ENCODE measurements around the gene RAI2.
A peak's percentile ranks its signal among the peaks of the same experiment; 100 is the strongest.
"Not testable (repeated sequence)": the region's sequence is repeated elsewhere in the genome, so short reads cannot be mapped to it uniquely, and the experiment has no call there.

The RAI2 gene

DNA sequence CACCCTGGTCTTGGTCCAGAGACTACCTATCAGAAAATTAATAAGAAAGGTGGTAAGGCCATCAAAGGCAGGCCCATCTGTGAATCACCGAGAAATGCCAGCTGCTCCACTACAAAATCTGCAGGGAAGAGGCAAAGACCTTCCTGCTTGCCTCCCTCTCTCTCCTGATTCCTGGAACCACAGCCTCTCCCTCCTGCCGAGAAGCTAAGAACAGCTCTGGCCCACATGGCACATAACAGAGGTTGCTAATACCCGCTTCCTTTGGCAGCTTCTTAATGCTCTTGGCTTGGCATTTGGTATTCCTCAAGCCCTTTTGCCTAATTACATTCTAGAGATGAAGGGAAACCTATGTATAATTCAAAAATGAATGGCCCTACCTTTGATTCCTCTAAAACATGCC, 32.9 kb downstream of the RAI2 start:
- DNase-seq (ENCODE audit: low read depth) = peak; percentile 20

DNA sequence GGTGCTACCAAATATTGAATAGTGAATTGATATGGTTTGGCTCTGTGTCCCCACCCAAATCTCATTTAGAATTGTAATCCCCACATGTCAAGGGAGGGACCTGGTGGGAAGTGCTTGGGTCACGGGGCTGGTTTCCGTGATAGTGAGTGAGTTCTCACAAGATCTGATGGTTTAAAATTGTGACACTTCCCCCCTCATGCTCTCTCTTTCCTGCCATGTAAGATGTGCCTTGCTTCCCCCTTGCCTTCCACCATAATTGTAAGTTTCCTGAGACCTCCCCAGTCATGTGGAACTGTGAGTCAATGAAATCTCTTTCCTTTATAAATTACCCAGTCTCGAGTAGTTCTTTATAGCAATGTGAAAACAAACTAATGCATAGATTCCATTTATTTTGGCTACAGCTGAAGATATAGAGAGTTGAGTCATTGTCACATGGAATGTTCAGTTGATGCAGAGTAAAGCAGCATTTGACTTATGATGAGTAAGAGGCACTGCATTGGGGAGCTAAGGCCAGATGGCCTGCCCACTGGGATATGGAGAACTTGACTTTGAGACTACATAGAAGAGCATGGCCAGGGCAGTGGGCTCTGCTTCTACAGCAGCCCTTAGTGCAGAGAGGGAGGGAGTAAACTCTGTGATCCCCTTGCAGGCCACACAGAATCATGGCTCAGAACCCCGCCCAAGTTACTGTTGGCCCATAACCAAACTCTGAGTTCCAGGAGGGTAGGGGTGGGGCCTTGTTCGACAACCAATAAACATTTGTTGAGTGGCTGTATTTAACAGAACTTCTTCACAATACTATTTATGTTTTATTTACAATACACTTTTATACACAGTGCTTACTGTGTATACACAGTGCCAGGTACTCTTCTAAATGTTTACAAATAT, 34.2 kb downstream of the RAI2 start:
- DNase-seq (ENCODE audit: low read depth) = peak; percentile 4

DNA sequence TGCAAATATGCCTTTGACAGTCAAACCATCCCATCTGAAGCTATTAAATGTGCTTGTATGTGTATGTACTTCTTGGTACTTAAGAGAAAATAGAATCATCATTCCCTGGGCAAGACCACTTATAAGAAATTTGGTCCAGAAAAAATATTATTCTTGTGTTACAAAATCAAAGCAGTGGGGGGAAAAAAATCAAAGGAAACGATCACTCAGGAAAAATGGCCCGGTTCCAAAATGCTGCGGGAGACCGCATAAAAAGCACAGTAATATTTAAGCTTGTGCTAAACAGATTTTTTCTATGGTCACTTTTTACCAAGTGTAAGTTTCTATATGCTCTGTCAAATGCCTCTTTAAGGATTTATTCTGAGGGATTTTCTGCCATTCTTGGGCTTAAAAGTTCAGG, 36.1 kb downstream of the RAI2 start:
- DNase-seq (ENCODE audit: low read depth) = no peak

DNA sequence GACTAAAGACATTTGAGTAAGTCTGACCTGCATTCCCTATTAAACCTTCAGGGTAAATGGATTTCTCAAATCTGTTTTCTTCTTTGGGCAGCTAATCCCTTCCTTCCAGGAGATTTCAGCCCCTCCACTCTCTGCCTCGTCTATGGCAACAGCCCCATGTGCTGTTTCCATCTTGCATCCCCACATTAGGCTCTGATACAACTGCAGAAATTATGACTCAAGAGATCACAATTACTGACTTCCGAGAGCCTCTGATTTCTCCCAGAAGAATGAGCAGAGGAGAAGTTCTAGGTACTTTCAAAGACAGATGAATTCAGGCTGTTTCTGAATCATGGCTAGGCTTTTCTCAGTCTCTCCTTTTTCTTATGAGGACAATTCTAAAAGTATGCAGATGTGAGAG, 38.7 kb downstream of the RAI2 start:
- no peak for DNase-seq (ENCODE audit: low read depth)

DNA sequence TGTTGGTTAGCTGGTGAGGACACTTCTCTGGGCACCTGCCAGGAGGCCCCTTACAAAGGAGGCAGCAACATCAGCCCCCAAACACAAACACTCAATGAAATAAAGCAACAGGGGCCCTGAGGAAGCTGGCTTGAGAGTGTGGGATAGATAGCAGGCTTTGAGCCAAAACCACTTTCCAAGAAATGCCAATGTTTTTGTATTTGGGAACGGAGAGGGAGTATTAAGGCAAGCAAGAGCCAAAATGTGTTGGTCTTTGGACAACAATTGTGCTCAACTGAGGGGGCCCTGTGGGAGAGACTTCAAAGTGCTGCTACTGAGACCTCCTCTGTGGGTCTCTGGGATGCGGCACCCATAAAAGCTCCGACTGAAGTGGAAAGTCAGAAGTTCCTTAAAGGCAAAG, 41.0 kb downstream of the RAI2 start:
- no peak for DNase-seq (ENCODE audit: low read depth)

DNA sequence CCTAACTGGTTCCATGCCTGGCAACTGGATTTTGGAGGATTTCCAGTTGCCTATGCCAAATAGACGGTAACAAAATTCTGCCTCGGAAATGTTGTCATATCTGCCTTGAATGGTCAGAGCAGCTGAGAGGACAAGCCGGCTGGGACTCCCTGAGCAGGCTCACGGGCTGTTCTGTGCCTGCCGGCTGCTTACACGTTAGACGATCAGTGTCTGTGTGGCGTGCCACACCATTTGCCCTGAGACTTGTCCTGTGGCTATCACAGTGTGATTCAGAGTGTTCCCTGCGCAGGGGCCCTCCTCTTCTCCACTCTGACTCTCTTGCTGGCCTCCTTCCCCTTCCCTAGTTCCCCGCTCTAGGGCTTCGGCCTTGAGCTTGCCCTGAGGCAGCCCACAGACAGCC, 42.4 kb downstream of the RAI2 start:
- no peak for DNase-seq (ENCODE audit: low read depth)

DNA sequence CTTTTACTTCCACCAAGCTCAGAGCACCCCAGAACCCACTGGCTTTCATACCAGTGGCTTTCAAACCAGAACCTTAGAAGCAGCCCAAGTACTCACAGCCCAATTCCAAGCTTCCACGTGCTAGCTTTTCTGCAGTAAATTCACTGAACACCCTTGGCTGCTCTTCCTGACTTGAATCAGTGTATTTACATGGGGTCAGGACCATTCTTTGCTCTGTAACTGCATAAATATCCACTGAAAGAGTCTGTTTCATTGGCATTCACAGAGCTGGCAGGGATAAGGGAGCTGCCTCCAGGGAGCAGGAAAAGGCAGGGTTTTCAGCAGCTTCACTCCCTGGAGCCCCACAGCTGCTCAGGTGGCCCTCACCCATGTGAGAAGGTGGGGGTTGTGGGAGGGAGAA, 43.8 kb downstream of the RAI2 start:
- DNase-seq (ENCODE audit: low read depth) = peak; percentile 35

DNA sequence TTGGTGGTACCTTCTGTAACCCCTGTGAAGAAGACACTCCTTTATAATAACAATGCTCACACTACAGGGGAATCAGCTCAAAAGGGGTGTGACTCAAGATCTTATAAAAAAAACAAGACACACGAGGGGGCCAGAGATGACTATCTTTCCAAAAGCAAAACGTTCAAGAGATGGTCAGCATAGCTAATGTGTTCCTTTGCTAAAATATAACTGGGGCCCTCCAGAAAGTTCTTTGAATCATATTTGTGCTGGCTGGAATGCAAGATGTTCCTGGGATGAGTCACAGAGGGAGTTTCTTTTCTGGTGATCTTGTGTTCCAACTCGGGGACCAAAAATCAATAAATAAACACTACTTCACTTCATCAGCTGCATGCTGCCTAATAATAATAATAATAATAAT, 46.5 kb downstream of the RAI2 start:
- DNase-seq (ENCODE audit: low read depth) = peak; percentile 25

DNA sequence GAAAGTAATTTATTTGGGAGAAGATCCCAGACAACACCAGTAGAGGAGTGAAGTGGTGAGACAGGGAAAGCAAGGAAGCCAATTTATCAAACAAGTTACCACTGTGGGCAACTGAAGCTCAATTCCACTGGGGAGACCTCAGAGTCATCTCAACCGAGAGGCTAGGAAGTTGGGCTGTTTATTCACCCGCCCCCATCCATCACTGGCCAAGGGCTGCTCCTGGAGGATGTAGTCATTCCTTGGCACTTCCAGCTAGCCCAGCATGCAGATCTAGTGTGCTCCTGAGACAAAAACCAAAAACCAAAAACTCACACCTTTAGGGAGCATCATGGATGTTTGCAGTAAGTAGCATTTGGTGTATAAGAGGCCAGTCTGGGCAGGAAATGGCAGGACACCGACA, 47.0 kb downstream of the RAI2 start:
- no peak for DNase-seq (ENCODE audit: low read depth)

DNA sequence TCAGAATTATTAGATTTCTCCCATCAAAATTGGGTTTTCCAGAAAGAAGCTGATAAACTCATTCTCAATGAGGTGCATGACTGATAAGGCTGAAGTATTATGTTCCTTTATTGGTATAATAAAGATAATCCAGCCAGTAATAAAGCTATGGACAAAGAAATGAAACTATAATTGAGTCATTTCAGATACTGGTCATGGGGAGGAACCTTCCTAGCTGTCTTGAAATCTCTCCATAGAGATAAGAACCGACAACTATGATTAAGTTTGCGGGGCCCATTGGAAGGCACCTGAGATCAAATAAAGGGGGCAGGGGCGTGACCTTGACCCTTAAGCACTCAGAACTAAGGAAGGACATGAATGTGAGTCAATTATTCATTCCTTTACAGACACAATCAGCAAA, 47.8 kb downstream of the RAI2 start:
- DNase-seq (ENCODE audit: low read depth) = no peak

DNA sequence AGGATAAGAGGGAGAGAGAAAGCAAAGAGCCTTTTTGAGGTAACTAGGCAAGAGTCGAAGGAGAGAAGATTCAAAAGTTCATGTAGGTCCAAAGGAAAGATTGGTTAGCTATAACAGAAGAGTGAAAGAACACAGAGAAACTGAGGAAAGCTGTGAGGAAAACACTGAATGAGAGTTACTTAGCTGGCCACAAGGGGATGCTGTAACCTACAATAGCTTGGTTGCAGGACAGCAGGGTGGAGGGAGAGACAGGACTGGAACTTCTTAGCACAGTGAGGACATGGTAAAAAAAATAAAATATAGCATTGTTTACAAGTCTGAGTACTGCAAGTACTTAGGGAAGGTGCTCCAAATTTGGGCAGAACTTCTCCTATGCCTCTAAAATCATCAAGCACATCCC, 48.3 kb downstream of the RAI2 start:
- DNase-seq (ENCODE audit: low read depth) = peak; percentile 12

DNA sequence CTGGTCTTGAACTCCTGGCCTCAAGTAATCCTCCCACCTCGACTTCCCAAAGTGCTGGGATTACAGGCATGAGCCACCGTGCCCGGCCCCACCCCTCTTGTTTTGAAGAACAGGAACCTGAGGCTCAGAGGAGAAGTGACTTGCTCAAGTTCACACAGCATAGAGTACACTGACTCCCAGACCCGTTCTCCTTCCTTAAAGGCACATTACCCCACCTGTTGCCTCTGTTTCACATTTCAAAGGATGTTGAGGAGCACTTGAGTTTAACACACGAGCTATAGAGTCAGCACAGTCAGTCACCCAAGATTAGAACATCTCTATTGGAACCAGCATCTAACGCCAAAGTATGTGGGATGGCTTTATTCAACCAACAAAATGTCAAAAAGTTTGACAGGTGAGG, 51.1 kb downstream of the RAI2 start:
- no peak for DNase-seq (ENCODE audit: low read depth)

DNA sequence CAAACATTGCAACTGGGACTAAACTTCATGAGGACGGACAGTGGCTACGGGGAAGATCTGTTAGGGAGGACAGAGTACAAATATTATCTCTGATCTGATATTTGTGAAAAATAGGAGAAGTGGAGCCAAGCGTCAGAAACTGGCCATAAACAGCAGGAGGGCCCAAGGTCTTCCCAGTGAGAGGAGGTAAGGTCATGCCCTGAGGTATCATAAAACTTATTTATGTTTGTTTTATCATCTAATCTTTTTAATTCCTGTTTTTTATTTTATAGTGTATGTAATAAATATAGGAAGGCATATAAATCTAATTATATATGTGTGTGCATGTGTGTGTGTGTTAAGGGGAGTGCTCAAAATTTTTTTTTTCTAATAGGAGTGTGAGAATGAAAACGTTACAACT, 51.8 kb downstream of the RAI2 start:
- no peak for DNase-seq (ENCODE audit: low read depth)

DNA sequence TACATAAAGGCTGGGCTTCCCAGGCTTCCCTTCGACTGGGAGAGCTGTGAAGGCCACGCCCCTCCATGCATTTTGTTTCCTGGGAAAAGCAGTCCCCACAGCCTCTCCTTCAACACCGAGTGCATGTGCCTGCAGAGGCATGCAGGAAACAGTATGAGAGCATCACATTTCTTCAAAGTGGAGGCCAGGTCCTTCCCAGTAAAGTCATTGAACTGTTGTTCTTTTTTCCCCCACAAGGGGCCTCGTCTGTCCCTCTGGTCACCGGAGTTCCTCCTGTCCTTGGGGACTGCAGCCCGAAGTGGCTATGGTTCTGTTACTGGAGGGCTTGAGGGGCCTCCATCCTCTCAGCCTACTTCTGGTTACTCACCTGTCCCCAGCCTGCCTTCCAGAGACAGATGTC, 56.0 kb downstream of the RAI2 start:
- no peak for DNase-seq (ENCODE audit: low read depth)

DNA sequence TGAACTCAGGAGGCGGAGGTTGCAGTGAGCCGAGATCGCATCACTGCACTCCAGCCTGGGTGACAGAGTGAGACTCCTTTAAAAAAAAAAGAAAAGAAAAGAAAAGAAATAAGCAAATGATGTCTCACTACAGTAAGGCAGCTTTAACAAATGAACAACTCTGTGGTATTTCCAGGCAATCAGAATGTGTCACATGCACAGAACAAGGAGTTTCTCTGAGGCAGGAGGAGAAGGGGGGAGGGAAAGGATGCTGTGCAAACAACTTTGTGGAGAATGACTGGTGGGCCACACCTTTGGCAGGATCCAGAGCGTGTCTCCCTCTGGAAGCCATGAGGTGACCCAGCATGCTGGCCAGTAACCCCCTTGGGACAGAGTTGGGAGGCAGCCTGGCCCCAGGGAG, 57.6 kb downstream of the RAI2 start:
- no peak for DNase-seq (ENCODE audit: low read depth)

DNA sequence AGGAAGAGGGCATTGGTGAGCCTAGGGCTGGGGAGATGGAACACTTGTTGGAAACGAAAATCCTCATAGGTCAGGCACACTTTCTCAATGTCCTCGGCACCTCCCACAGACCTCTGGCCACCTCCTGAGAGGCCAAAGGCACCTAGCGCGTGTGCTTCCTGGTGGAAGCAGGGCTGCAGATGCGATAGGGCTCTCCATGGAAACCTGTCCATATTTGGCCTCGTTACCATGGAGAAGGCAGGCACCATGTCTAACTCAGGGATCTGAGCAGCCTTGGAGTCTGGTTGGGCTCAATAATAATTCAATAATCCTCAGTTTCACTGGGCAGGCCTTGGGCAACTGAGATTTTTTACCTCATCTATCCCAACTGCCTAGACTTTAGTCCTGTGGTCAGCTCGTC, 58.3 kb downstream of the RAI2 start:
- no peak for DNase-seq (ENCODE audit: low read depth)

DNA sequence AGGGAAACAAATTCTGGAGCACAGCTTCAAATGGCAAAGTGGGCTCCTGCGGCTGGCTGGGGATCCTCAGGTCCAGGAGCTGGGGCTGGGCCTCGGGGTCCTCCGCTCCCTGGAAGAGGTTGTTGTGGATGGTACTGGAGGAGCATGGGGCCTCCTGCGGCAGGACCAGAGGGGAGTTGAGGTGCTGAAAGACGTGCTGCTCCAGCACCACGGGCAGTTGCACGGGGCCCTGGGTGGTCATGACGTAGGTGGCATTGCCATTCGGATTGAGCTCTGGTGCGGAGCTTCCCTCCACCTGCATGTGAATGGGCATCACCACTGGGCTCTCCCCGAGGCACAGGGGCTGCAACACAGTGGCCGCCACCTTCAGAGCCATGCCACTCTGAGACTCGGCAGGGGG, 59.7 kb downstream of the RAI2 start:
- DNase-seq (ENCODE audit: low read depth) = no peak

DNA sequence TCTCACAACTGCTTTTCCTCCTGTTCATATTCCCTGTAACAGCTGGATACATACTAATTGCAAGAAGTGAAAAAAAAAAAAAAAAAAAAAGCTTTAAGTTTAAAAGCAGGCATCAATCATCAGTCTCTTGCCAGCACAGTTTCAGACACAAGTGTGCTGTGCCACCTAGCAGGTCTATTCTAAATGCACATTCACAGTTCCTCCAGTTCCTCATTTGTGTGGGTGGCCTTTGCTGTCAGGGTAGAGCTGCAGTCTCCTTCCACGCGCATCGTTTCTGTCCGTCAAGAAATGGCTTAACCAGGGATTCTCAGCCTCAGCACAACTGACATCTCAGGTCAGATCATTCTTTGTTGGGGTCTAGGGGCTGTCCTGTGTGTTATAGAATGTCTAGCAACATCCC, 62.2 kb downstream of the RAI2 start:
- DNase-seq (ENCODE audit: low read depth) = no peak

DNA sequence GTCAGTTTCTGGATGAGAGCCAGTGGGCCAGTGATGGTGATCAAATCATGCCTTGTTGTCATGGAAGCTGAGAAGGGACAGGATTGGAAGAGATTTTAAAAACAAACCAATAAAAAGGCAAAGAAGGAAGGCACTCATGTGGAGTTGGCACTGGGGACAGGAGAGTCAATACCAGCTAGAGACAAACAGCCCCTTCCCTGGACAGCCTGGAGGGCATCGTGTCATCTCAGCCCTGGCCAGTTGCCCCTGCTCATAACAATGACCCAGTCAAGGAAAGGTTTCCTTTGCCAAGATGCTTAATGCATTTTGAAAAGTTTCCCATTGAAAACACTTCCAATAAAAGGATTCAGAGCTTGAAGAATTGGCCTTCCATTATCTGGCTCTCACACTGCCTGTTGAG, 68.3 kb downstream of the RAI2 start:
- no peak for DNase-seq (ENCODE audit: low read depth)

DNA sequence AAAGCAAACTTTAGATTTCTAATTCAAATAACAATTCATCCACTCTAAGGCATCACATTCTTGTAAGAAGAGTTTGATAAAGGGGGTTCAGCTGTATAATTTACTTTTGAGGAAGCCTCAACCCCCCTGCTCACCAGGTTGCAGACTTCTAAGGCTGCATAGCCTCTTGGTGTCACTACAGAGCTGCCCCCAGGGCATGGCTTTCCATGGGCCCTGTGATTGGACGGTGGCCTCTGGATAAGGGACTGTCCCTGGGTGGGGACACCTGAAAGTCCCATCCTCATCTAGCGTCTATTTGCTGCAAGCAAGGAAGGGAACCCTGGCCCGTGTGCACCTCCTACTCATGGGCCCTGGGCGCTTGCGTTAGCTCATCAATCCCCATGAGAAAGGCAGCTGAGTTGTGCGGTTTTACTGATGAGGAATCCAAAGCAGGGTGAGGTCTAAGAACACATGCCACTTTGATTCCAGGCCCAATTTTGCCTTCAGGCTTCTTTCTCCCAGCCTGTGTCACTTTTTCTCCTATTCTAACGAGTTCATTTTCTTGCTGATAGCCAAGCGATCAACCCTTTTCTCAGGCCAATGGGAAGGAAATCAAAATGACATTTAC, 72.0 kb downstream of the RAI2 start:
- DNase-seq (ENCODE audit: low read depth) = peak; percentile 1

DNA sequence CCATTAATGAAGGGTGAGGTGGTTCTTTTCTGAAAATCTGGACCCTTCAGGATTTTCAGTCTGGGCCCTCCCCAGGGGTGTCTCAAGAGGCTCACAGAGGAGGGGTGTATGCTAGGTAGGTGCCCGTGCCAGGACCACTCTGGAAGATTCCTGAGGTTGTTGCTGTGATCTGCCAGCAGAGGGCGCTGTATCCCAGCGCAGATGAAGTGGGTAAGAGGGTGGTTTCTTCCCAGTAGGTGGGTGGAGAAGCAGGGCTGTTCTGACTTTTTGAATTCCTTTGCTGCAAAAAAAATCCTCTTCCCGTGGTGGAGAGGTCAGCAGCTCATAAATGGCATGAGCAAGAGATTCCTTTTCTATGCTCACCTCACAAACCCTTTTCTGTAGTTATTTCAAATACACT, 72.7 kb downstream of the RAI2 start:
- peak; percentile 14 for DNase-seq (ENCODE audit: low read depth)

DNA sequence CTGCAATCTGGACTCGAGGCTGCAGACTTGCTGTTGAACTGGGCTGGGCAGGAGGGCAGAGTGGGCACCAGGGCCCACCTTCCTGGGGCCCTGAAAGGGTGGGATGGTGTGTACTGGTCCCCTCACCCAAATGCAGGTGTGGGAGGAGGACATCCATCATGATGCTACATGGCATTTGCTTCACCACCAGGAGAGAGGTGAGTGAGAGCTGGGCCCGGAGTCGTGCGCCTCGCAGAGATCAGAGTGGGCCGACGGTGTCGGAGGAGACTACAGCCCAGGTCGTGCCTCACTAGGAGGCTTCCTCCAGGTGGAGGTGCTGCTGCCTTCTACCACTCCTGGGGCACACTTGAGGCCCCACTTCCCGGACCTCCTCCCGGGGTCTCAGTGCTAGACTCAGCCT, 73.5 kb downstream of the RAI2 start:
- no peak for DNase-seq (ENCODE audit: low read depth)

DNA sequence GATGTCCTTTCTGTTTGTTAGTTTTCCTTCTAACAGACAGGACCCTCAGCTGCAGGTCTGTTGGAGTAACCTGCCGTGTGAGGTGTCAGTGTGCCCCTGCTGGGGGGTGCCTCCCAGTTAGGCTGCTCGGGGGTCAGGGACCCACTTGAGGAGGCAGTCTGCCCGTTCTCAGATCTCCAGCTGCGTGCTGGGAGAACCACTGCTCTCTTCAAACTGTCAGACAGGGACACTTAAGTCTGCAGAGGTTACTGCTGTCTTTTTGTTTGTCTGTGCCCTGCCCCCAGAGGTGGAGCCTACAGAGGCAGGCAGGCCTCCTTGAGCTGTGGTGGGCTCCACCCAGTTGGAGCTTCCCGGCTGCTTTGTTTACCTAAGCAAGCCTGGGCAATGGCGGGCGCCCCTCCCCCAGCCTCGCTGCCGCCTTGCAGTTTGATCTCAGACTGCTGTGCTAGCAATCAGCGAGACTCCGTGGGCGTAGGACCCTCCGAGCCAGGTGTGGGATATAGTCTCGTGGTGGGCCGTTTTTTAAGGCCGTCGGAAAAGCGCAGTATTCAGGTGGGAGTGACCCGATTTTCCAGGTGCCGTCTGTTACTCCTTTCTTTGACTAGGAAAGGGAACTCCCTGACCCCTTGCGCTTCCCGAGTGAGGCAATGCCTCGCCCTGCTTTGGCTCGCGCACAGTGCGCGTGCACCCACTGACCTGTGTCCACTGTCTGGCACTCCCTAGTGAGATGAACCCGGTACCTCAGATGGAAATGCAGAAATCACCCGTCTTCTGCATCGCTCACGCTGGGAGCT, 74.3 kb downstream of the RAI2 start:
- not testable (repeated sequence) for DNase-seq (ENCODE audit: low read depth)

All from fibroblast of gingiva (primary cell).